ENCODE measurements around the gene FAM200B. TPM values are rescaled to one million over a fixed set of nuclear protein-coding genes. Genes with fewer than 3 reads are reported as not detected.

FAM200B gene
- total and polyA plus RNA-seq, 2 experiments from 2014 or later = 34.4 to 88.0 TPM

DNA sequence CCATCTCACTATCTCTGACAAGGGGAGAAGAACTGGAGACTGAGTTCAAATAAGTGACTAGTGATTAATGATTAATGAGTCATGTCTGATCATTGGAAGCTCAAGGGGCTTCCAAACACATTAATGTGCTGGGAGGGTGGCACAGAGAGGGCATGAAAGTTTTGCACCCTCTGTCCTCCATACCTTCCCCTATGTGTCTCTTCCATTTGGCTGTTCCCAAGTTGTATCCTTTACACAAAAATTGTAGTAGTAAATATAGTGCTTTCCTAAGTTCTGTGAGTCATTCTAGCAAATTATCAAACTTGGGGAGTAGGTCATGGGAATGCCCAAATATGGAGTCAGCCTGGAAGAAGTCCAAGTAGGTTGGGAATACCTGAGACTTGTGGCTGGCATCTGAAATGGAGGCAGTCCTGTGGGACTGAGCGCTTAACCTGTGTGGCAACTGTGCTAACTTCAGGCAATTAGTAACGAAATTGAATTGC is 4.1 kb upstream of the FAM200B start:
- Mint-ChIP-seq H3K9me3 (no peaks in the 10 kb centered on the region; the same call in 2 of the 3 replicates), H3K27me3 (ENCODE audit: insufficient read depth, low read depth, poor library complexity) (peaks cover 7% of the 10 kb centered on the region), H3K4me3 (peak overlapping the region; percentile 55; the same call in 2 of the 3 replicates), H3K36me3 (ENCODE audit: low read depth) (peaks cover 18% of the 10 kb centered on the region), H3K4me1 (peaks cover 26% of the 10 kb centered on the region), H3K27ac (peak overlapping the region; percentile 86)
- Histone ChIP-seq H3K9me2 (ENCODE audit: insufficient read depth) (no peaks in the 10 kb centered on the region), H3F3A (replicated peaks; ENCODE audit: low read depth) (no peaks in the 10 kb centered on the region), H3K4me1 (ENCODE audit: insufficient read depth) (peaks cover 30% of the 10 kb centered on the region), H3K79me2 (replicated peaks; ENCODE audit: insufficient read depth) (peaks cover 89% of the 10 kb centered on the region), H3K27ac (ENCODE audit: low read depth) (peak overlapping the region; percentile 56; the same call in 1 of the 2 replicates), H3K4me3 (no peak overlapping the region), H3K27me3 (ENCODE audit: insufficient read depth) (no peaks in the 10 kb centered on the region), H4K20me1 (replicated peaks; ENCODE audit: insufficient read depth) (peaks cover 13% of the 10 kb centered on the region; the same call in 1 of the 2 replicates), H2AFZ (no peak overlapping the region), H3K4me2 (peak overlapping the region; percentile 40), H3K36me3 (ENCODE audit: insufficient read depth) (no peaks in the 10 kb centered on the region)
- no peak for TF ChIP-seq EZH2 (IDR thresholded peaks at IDR 0.05; ENCODE audit: low read depth, unreplicated experiment)
- TF ChIP-seq, protein P1, sequence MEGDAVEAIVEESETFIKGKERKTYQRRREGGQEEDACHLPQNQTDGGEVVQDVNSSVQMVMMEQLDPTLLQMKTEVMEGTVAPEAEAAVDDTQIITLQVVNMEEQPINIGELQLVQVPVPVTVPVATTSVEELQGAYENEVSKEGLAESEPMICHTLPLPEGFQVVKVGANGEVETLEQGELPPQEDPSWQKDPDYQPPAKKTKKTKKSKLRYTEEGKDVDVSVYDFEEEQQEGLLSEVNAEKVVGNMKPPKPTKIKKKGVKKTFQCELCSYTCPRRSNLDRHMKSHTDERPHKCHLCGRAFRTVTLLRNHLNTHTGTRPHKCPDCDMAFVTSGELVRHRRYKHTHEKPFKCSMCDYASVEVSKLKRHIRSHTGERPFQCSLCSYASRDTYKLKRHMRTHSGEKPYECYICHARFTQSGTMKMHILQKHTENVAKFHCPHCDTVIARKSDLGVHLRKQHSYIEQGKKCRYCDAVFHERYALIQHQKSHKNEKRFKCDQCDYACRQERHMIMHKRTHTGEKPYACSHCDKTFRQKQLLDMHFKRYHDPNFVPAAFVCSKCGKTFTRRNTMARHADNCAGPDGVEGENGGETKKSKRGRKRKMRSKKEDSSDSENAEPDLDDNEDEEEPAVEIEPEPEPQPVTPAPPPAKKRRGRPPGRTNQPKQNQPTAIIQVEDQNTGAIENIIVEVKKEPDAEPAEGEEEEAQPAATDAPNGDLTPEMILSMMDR (conservative IDR thresholded peaks at IDR 0.05; ENCODE audit: low read depth in 2 of 2) = no peak
- TF ChIP-seq ZNF331 (CRISPR knock-in tag; IDR thresholded peaks at IDR 0.05; ENCODE audit: low read depth) = no peak
- no peak for TF ChIP-seq CREB1 (CRISPR knock-in tag; IDR thresholded peaks at IDR 0.05; ENCODE audit: low read depth)
- no peak for TF ChIP-seq POLR2AphosphoS5 (IDR thresholded peaks at IDR 0.05; ENCODE audit: low read depth)
- TF ChIP-seq EZH2phosphoT487 (IDR thresholded peaks at IDR 0.05; ENCODE audit: unreplicated experiment) = no peak
- TF ChIP-seq NANOG (IDR thresholded peaks at IDR 0.05; ENCODE audit: borderline replicate concordance) = no peak
- DNase-seq (ENCODE audit: low spot score) = peak; percentile 40
- no peak for ATAC-seq

DNA sequence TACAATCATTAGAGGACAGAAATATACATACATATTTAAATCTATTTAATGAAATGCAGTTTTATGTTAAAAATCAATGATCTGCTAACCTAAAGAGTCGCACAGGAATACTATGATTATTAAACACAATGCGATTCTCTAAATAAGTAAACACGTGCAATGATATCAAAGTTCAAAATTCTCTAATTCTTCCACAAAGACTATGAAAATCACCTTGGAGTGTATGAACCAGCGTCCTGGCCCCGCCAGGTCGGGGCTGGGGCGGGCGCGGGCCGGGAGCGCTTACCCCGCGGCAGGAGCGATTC is 608 bp upstream of the FAM200B start:
- H3K9me3 Mint-ChIP-seq = no peaks in the 10 kb centered on the region; the same call in 2 of the 3 replicates
- H3K4me1 Mint-ChIP-seq = peaks cover 54% of the 10 kb centered on the region
- peak overlapping the region; percentile 100 for H3K4me3 Mint-ChIP-seq
- Histone ChIP-seq H3K79me2 (replicated peaks; ENCODE audit: insufficient read depth) (peaks cover 70% of the 10 kb centered on the region), H3K4me2 (peak overlapping the region; percentile 77), H3K27me3 (ENCODE audit: insufficient read depth) (no peaks in the 10 kb centered on the region), H3K4me1 (ENCODE audit: insufficient read depth) (peaks cover 54% of the 10 kb centered on the region), H3K36me3 (ENCODE audit: insufficient read depth) (no peaks in the 10 kb centered on the region; the same call in 1 of the 2 replicates), H3K9me2 (ENCODE audit: insufficient read depth) (no peaks in the 10 kb centered on the region), H3K4me3 (peak overlapping the region; percentile 76), H3K27ac (ENCODE audit: low read depth) (peak overlapping the region; percentile 98), H3F3A (replicated peaks; ENCODE audit: low read depth) (no peaks in the 10 kb centered on the region), H2AFZ (no peak overlapping the region), H4K20me1 (replicated peaks; ENCODE audit: insufficient read depth) (no peaks in the 10 kb centered on the region)
- peaks cover 11% of the 10 kb centered on the region for H3K27me3 Mint-ChIP-seq (ENCODE audit: insufficient read depth, low read depth, poor library complexity)
- peak overlapping the region; percentile 99 for H3K27ac Mint-ChIP-seq
- DNase-seq (ENCODE audit: low spot score) (no peak), ATAC-seq (no peak)
- H3K36me3 Mint-ChIP-seq (ENCODE audit: low read depth) = peaks cover 19% of the 10 kb centered on the region
- no peak for TF ChIP-seq EZH2 (IDR thresholded peaks at IDR 0.05; ENCODE audit: low read depth, unreplicated experiment)
- no peak for TF ChIP-seq POLR2AphosphoS5 (IDR thresholded peaks at IDR 0.05; ENCODE audit: low read depth)
- no peak for TF ChIP-seq ZNF114 (CRISPR knock-in tag; IDR thresholded peaks at IDR 0.05)
- no peak for TF ChIP-seq EZH2phosphoT487 (IDR thresholded peaks at IDR 0.05; ENCODE audit: unreplicated experiment)
- no peak for TF ChIP-seq STAT1 (IDR thresholded peaks at IDR 0.05; ENCODE audit: unreplicated experiment)
- TF ChIP-seq, protein P2, sequence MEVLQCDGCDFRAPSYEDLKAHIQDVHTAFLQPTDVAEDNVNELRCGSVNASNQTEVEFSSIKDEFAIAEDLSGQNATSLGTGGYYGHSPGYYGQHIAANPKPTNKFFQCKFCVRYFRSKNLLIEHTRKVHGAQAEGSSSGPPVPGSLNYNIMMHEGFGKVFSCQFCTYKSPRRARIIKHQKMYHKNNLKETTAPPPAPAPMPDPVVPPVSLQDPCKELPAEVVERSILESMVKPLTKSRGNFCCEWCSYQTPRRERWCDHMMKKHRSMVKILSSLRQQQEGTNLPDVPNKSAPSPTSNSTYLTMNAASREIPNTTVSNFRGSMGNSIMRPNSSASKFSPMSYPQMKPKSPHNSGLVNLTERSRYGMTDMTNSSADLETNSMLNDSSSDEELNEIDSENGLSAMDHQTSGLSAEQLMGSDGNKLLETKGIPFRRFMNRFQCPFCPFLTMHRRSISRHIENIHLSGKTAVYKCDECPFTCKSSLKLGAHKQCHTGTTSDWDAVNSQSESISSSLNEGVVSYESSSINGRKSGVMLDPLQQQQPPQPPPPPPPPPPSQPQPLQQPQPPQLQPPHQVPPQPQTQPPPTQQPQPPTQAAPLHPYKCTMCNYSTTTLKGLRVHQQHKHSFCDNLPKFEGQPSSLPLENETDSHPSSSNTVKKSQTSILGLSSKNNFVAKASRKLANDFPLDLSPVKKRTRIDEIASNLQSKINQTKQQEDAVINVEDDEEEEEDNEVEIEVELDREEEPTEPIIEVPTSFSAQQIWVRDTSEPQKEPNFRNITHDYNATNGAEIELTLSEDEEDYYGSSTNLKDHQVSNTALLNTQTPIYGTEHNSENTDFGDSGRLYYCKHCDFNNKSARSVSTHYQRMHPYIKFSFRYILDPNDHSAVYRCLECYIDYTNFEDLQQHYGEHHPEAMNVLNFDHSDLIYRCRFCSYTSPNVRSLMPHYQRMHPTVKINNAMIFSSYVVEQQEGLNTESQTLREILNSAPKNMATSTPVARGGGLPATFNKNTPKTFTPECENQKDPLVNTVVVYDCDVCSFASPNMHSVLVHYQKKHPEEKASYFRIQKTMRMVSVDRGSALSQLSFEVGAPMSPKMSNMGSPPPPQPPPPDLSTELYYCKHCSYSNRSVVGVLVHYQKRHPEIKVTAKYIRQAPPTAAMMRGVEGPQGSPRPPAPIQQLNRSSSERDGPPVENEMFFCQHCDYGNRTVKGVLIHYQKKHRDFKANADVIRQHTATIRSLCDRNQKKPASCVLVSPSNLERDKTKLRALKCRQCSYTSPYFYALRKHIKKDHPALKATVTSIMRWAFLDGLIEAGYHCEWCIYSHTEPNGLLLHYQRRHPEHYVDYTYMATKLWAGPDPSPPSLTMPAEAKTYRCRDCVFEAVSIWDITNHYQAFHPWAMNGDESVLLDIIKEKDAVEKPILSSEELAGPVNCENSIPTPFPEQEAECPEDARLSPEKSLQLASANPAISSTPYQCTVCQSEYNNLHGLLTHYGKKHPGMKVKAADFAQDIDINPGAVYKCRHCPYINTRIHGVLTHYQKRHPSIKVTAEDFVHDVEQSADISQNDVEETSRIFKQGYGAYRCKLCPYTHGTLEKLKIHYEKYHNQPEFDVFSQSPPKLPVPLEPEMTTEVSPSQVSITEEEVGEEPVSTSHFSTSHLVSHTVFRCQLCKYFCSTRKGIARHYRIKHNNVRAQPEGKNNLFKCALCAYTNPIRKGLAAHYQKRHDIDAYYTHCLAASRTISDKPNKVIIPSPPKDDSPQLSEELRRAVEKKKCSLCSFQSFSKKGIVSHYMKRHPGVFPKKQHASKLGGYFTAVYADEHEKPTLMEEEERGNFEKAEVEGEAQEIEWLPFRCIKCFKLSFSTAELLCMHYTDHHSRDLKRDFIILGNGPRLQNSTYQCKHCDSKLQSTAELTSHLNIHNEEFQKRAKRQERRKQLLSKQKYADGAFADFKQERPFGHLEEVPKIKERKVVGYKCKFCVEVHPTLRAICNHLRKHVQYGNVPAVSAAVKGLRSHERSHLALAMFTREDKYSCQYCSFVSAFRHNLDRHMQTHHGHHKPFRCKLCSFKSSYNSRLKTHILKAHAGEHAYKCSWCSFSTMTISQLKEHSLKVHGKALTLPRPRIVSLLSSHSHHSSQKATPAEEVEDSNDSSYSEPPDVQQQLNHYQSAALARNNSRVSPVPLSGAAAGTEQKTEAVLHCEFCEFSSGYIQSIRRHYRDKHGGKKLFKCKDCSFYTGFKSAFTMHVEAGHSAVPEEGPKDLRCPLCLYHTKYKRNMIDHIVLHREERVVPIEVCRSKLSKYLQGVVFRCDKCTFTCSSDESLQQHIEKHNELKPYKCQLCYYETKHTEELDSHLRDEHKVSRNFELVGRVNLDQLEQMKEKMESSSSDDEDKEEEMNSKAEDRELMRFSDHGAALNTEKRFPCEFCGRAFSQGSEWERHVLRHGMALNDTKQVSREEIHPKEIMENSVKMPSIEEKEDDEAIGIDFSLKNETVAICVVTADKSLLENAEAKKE (CRISPR knock-in tag; IDR thresholded peaks at IDR 0.05) = no peak

Measured in GM23338 (cell line).